GM21367 (cell line): Measurements from ENCODE around the gene MAD2L1BP.
"Not testable (repeated sequence)": the region's sequence is repeated elsewhere in the genome, so short reads cannot be mapped to it uniquely, and the experiment has no call there.

Source experiments
- ATAC-seq: cut with Tn5 transposase; IDR thresholded peaks from one replicate; pipeline ENCODE4 v1.9.1; 2021; ENCODE audit not compliant: unreplicated experiment

The MAD2L1BP gene

GRCh38 chr6:43625393-43625992, 10.1 kb upstream of the MAD2L1BP start:
- ATAC-seq = no peak

- ATAC-seq = no peak
Measured at GRCh38 chr6:43627008-43627825, 8.4 kb upstream of the MAD2L1BP start.

- ATAC-seq = peak; percentile 9
Measured at GRCh38 chr6:43628393-43629103, 7.1 kb upstream of the MAD2L1BP start.

GRCh38 chr6:43629104-43629504, 6.5 kb upstream of the MAD2L1BP start, which contains the start of gene GTPBP2:
GTPBP2 (minus strand) TSS chr6:43629264; CDS start chr6:43629162, 102 bp downstream.
- ATAC-seq = peak; percentile 72

- ATAC-seq = peak; percentile 64
Measured at GRCh38 chr6:43629505-43630300, 5.9 kb upstream of the MAD2L1BP start.

GRCh38 chr6:43630980-43631619, 4.5 kb upstream of the MAD2L1BP start:
- no peak for ATAC-seq

GRCh38 chr6:43633002-43633401, 2.6 kb upstream of the MAD2L1BP start:
- ATAC-seq = not testable (repeated sequence)

GRCh38 chr6:43634702-43635303, 837 bp upstream of the MAD2L1BP start:
- no peak for ATAC-seq

GRCh38 chr6:43636308-43636659, 644 bp downstream of the MAD2L1BP start:
- no peak for ATAC-seq

- ATAC-seq = no peak
Measured at GRCh38 chr6:43639984-43640800, 4.6 kb downstream of the MAD2L1BP start.

- ATAC-seq = no peak
Measured at GRCh38 chr6:43644940-43645612, 9.4 kb downstream of the MAD2L1BP start, which contains the start of gene RSPH9. RSPH9 (plus strand) TSS chr6:43645036; CDS start chr6:43645099, 63 bp downstream.

- ATAC-seq = no peak
Measured at GRCh38 chr6:43645613-43645964, 9.9 kb downstream of the MAD2L1BP start.

- ATAC-seq = no peak
Measured at GRCh38 chr6:43647613-43648012, 12.0 kb downstream of the MAD2L1BP start.

- ATAC-seq = no peak
Measured at GRCh38 chr6:43648248-43648647, 12.6 kb downstream of the MAD2L1BP start.

GRCh38 chr6:43652822-43653221, 17.2 kb downstream of the MAD2L1BP start:
- ATAC-seq = not testable (repeated sequence)

GRCh38 chr6:43657221-43657802, 21.7 kb downstream of the MAD2L1BP start:
- no peak for ATAC-seq

GRCh38 chr6:43658161-43658560, 22.5 kb downstream of the MAD2L1BP start:
- no peak for ATAC-seq

- not testable (repeated sequence) for ATAC-seq
Measured at GRCh38 chr6:43662948-43663347, 27.3 kb downstream of the MAD2L1BP start.
